HG03378 (cell line): ENCODE results near the gene HNRNPA3.
"Not testable (repeated sequence)": the region's sequence is repeated elsewhere in the genome, so short reads cannot be mapped to it uniquely, and the experiment has no call there.

Experiments used
- ATAC-seq: cut with Tn5 transposase; IDR thresholded peaks from one replicate; pipeline ENCODE4 v1.9.1; 2021; ENCODE audit warnings: mild to moderate bottlenecking, moderate library complexity; ENCODE audit not compliant: unreplicated experiment

Gene HNRNPA3

GRCh38 chr2:177254433-177255226, 42.0 kb downstream of the HNRNPA3 start:
- ATAC-seq: no peak

DNA sequence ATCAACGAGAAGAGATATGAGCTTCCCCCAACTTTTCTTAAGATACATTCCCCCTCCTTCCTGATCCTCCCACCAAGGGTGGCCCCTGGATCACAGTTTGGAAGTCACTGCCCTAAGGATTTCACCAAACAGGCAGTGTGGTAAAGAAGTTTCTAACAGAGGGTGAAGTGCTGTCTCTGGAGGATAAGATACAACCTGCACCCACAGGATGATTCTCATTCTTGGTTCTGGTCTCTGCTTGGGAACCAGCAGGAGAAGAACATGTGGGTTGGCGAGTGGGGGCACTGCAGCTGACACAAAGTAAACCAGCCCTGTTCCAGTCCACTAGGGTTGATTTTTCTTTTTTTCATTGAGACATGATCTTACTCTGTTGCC, 42.6 kb downstream of the HNRNPA3 start:
- ATAC-seq: no peak

DNA sequence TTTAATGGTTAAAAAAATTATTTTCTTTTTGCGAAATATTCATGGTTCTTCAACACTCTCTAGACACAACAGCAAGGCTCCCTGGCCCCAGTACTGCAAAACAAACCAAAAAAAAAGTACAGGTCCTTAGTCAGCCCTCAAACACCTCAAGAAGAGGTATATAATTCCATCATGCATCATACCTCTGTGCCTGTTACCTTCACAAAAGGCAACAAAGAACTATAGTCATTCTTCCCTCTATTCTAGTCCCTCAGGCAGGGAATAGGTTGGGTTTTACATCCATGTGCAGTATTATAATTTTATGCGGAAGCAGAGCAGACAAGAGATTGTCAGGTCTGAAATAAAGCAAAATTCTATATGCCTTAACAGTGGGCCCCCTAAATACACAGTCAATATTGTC, 43.4 kb downstream of the HNRNPA3 start:
- no peak for ATAC-seq

DNA sequence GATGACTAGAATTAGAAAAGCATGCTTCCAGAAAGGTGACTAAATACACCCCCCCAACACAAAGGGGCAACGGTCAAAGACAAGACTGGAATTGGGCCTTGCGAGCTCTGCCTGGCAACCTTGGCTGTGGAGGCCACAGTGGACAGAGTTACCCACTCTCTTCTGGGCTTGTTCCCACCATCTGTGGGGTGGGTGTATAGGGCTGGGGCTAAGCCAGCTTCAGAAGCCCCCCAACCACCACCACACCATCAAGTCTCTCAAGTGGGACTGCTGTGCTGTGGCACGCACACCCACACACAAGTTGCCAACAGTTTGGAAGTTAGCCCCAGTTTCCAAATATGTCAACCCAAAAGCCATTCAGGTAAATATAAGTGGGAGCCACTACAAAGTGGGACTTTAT, 44.1 kb downstream of the HNRNPA3 start:
- ATAC-seq: no peak

GRCh38 chr2:177257471-177257870, 44.9 kb downstream of the HNRNPA3 start:
- no peak for ATAC-seq

- no peak for ATAC-seq
Measured at GRCh38 chr2:177258059-177258458, 45.5 kb downstream of the HNRNPA3 start.

GRCh38 chr2:177260379-177260778, 47.8 kb downstream of the HNRNPA3 start:
- ATAC-seq: no peak

DNA sequence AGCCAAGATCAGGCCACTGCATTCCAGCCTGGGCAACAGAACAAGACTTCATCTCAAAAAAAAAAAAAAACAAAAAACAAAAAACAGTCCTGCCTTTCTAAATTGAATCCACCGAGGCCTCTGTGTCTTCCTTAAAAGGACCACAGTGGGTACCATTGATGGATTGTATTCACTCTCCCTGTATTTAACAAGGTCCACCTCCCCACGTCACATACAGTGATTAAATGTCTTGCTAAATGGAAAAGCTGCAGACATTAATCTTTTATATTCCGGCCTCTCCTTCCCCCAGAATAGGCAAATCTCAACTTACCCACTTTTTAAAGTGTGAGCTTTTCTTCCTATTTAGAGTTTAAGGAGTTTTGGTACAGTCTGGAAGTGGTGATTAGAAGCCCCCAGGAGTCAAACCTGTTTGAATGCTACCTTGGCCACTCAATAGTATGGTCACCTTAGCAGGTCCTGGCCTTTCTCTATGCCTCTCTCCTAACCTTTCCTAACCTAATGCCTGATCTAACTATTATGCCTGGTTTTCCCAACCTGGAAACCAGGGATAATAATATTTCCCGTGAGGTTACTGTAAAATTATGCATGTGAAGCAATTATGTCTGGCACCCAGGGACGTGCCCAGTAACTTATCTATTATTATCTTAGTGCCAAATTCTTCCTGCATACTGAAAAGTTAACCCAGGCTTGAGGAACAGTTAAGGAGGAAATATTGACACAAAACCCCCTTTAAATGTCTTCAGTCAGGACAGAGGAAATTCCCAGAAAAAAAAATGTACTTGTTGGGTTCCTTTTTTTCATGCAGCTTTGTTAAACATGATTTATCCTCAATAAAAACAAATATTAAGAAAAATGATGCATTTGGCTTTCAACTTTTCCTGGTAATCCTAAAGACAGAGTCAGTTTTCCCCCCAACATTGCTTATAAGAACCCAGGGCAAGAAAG, 48.8 kb downstream of the HNRNPA3 start:
- no peak for ATAC-seq

DNA sequence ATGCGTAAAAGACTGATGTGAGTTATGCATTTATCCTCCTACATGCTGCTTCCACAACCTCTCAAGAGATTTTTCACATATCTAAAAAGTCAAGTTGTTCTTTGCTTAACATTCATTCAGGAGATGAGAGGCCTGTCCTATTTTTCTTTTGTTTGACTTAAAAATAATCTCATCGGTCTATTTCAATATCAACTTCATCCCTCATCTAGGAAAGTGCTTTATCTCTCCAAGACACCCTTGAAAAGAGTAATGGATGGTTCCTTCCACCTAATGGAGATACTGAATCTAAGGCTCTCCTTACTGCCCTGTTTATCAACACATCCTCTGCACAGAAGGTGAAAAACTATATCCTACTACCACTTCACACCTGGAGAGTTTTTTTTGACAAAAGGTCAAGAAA, 49.5 kb downstream of the HNRNPA3 start:
- ATAC-seq: no peak

DNA sequence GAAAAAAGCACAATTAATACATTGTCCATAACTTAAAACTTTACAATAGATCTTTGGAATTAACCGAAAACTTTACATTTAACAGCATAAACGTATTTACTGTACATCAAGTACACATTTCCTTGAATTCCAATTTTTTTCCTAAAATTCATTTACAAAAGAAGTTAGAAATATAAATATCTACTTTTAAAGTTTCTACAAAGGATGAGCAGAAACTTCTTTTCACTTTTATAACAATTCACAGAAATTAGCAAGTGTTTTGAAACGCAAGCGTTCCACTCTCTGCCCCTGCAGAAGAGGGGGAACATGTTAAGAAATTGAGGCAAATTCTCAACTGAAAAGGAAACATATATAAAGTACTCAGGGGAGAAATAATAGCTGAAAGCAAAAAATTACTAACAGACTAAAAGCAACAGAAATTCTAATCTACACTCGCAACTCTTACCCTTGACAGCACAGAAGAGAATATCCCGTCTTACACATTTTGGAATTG, 50.4 kb downstream of the HNRNPA3 start:
- no peak for ATAC-seq

DNA sequence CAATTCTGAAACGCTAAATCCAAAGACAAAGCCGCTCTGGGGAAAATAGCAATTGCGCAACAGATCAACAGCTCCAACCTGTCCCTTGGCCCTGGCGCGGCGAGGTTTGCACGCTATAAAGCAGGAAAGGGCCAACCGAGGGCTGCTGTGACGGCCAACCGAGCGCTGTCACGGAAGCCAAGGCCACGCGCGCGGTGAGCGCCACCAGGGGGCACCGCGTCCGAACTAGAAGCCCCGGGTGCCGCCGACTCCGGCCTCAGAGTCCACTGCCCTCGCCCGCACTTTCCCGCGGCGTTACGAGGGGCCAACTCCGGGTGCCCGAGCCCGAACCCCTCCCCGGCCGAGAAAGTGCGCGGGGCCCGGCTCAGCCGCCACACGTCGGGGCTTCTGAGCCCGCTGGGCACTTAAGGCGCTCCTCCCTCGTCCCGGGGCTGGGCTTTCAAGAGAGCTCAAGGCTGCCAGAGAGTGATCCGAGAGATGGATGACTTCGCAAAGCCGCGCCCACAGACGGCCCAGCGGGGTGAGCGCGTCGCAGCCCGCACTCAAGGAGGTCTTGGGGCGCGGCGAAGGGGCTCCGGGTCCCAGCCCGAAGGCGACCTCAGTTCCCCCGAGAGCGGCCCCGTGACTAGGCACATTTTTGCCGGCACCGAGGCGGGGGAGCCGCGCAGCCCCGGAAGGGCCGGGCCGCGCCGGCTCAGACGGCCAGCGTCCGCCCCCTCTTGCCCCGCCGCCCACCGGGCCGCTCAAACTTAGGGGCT, 51.0 kb downstream of the HNRNPA3 start:
- ATAC-seq: peak; percentile 54

DNA sequence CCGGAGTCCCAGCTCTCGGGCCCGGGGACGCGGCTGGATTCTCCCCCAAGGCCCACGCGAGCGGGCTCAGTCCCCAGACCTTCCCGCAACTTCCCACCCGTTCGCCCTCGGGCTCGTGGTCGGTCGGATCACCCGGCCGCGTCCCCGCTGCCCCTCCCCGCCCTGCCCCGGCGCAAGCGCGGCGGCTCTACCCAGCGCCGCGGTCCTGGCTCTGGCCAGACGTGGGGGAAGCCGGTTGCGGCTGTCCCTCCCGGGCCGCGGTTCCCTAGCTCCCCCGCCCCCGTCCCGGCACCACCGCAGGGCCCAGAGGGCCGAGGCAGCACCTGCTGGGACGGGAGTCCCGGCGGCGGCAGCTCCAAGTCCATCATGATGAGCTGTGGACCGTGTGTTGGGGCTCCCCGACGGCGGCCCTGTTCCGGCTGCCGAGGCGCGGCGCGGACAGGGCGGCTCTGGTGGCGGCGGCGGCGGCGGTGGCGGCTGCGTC, 51.7 kb downstream of the HNRNPA3 start:
- ATAC-seq: peak; percentile 17

DNA sequence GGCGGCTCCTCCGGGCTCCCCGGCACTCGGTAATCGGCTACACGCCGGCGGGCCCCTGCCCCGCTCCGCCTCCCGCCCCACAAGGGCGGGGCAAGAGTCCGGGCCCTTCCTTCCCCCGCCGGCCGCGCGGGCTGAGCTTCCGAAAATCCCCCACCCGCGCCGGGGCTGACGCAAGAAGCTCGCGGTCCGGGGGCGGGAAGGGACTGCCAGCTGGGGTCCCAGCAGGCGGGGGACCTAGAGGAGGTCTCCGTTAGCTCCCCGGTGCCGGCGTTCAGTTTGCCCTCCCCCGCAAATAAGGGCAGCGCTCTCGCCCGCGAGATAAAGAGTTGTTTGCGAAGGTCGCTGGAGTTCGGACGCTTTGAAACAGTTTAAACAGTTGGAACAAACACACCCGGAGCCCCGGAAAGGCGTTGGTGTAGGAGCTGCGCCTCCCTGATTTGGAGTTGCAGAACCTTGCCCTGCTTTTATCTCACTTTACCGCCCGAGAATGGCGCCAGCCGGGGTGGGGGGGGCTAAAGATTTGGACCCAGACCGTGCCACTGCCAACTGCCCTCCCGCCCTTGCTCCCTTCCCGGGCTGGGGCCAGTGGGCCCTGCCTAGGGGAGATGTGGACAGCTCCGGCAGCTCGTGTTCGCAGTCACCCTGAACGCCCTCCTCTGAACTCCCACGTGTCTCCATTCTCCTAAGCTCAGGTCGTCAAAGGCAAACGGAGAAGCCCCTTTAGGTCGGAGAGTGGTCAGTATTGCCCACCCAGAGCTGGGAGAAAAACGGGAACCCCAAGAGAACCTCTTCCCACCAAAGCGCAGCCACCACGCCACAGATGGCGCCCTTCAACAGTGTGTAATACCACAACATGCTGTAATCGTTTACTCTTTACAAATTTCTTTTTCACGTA, 52.3 kb downstream of the HNRNPA3 start, which contains the start of gene NFE2L2:
NFE2L2 (minus strand) TSS at position 35 of the 895 bp plus-strand sequence. CDS start 151 bp downstream, outside the sequence.
- ATAC-seq: peak; percentile 42

- ATAC-seq: no peak
Measured at GRCh38 chr2:177265824-177266817, 53.5 kb downstream of the HNRNPA3 start.

DNA sequence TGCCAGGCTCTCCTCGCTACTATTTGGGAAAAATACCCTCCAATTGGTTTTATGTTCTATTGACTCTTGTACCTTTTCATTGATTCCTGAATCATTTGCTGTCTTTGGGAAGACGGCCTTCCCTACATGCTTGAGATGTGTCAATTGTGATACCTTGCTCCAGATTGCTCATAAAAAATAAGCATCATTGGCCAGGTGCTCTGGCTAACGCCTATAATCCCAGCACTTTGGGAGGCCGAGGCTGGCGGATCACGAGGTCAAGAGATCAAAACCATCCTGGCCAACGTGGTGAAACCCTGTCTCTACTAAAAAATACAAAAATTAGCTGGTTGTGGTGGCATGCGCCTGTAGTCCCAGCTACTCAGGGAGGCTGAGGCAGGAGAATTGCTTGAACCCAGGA, 54.4 kb downstream of the HNRNPA3 start:
- not testable (repeated sequence) for ATAC-seq

DNA sequence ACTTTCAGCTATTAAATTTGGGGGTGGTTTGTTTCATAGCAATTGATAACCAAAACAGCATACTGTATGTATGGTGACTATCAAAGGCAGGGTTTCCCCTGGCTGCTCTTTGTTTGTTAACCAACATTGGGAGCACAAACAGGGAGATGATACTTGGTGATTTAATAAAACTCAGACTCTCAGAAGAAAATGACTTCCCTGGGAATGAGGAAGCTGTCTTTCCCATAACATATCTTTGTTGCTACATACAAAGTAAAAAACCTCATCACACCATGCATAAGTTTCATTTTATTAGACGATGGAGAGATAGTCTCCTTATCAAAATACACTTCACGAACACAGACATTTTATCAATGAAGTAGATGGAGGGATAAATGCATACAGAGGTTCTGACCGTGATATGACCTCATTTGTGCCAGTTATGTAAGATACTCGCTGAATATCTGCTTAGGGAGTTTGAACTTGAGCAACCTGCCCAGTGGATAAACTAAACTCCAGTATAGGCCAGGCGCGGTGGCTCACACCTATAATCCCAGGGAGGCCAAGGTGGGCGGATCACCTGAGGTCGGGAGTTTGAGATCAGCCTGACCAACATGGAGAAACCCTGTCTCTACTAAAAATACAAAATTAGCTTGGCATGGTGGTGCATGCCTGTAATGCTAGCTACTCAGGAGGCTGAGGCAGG, 55.7 kb downstream of the HNRNPA3 start:
- ATAC-seq: no peak

- no peak for ATAC-seq
Measured at GRCh38 chr2:177268901-177269300, 56.3 kb downstream of the HNRNPA3 start.

DNA sequence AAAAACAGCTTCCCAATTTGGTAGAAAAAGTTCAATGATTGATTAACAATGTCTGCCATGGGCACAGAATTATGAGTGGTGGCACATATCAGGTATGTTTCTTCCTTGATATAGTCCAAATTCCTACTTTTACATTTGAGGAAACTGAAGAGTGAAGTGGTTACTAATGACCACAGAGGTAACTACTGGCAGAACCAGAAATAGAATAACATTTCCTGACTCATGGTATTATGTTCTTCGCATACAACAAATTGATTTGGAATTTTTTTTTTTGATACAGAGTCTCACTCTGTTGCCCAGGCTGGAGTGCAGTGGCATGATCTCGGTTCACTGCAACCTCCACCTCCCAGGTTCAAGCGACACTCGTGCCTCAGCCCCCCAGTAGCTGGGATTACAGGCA, 57.9 kb downstream of the HNRNPA3 start:
- ATAC-seq: no peak
